BLaER1 treated with 17β-estradiol and CSF1 and Interleukin-3, amounts not matched to agents 10 nM and 100 nM (cell line): ENCODE results near the gene NQO1.

ENCODE experiments used
- H3K27ac ChIP-seq, 11 experiments: shearing (Covaris generic); formaldehyde crosslinking; 2 replicates each; pipeline ENCODE4 v1.8.1; 2022
- H3K27me3 ChIP-seq, 11 experiments: shearing (Covaris generic); formaldehyde crosslinking; 2 replicates each; pipeline ENCODE4 v1.8.1; 2022
- H3K36me3 ChIP-seq, 11 experiments: shearing (Covaris generic); formaldehyde crosslinking; 2 replicates each; pipeline ENCODE4 v1.8.1; 2022
- H3K4me1 ChIP-seq, 10 experiments: shearing (Covaris generic); formaldehyde crosslinking; 2 replicates each; pipeline ENCODE4 v1.8.1; 2022
- H3K4me2 ChIP-seq, 11 experiments: shearing (Covaris generic); formaldehyde crosslinking; 2 replicates each; pipeline ENCODE4 v1.8.1; 2022
- H3K4me3 ChIP-seq, 10 experiments: shearing (Covaris generic); formaldehyde crosslinking; 2 replicates each; pipeline ENCODE4 v1.8.1; 2022
- H3K9ac ChIP-seq, 11 experiments: shearing (Covaris generic); formaldehyde crosslinking; 2 replicates each; pipeline ENCODE4 v1.8.1; 2022
- H3K9me3 ChIP-seq, 11 experiments: shearing (Covaris generic); formaldehyde crosslinking; replicated peaks in 1 of 11; 2 replicates each; pipeline ENCODE4 v1.8.1; 2022
- H4K20me1 ChIP-seq, 11 experiments: shearing (Covaris generic); formaldehyde crosslinking; 2 replicates each; pipeline ENCODE4 v1.8.1; 2022
- Cebpa-rat ChIP-seq, 11 experiments: shearing (Covaris generic); IDR thresholded peaks; 2 replicates each; pipeline ENCODE4 v1.8.1; 2022

The NQO1 gene

GRCh38 chr16:69726313-69727060, at the start of gene NQO1:
TSS of gene NQO1 (minus strand) at chr16:69726560. CDS start at chr16:69726439, 121 bp downstream.
- Histone ChIP-seq H4K20me1 (no peaks in the 10 kb centered on the region; a peak in 1 of 22 replicates), H3K9me3 (no peaks in the 10 kb centered on the region), H3K4me1 (peaks cover 31 to 55% (median 45%) of the 10 kb centered on the region in 10 experiments), H3K36me3 (0 out of 22 replicates have a peak, but pooled peaks cover 0 to 3% (median 0%) of the 10 kb centered on the region in 11 experiments), H3K9ac (peak within 1 kb of the TSS; percentile 68 to 90 (median 82)), H3K4me3 (peak within 1 kb of the TSS; percentile 56 to 77 (median 64)), H3K4me2 (peak within 1 kb of the TSS; percentile 76 to 96 (median 86)), H3K27ac (peak within 1 kb of the TSS; percentile 48 to 98 (median 90)), H3K27me3 (no peaks in the 10 kb centered on the region)
- no peak for TF ChIP-seq Cebpa-rat (IDR thresholded peaks at IDR 0.05)

GRCh38 chr16:69775563-69775962, 49.2 kb upstream of the NQO1 start:
- no peak for TF ChIP-seq Cebpa-rat (IDR thresholded peaks at IDR 0.05)

GRCh38 chr16:69773260-69773947, 47.0 kb upstream of the NQO1 start:
- H3K27ac ChIP-seq, result no peak overlapping the region
- no peak overlapping the region for H3K4me3 ChIP-seq
- H3K4me2 ChIP-seq, result peak overlapping the region in 4 of 11 experiments; percentile 24 to 35 (median 26); a peak in 5 of 22 replicates
- H3K4me1 ChIP-seq, result peaks cover 0 to 35% (median 15%) of the 10 kb centered on the region in 10 experiments; a peak in 13 of 20 replicates
- H3K9me3 ChIP-seq, result peaks cover 28 to 40% (median 30%) of the 10 kb centered on the region in 11 experiments
- TF ChIP-seq Cebpa-rat (IDR thresholded peaks at IDR 0.05), result no peak
- peaks cover 25 to 74% (median 47%) of the 10 kb centered on the region in 11 experiments; a peak in 20 of 22 replicates for H4K20me1 ChIP-seq
- no peaks in the 10 kb centered on the region for H3K27me3 ChIP-seq
- H3K36me3 ChIP-seq, result peaks cover 28 to 62% (median 36%) of the 10 kb centered on the region in 11 experiments
- no peak overlapping the region for H3K9ac ChIP-seq

More at GRCh38 chr16:69775563-69775962, 49.2 kb upstream of the NQO1 start:
- Histone ChIP-seq H3K9ac (no peak overlapping the region), H3K9me3 (peaks cover 28 to 40% (median 30%) of the 10 kb centered on the region in 11 experiments), H3K27me3 (no peaks in the 10 kb centered on the region), H4K20me1 (peaks cover 14 to 73% (median 28%) of the 10 kb centered on the region in 11 experiments; a peak in 19 of 22 replicates), H3K4me1 (peaks cover 0 to 31% (median 12%) of the 10 kb centered on the region in 10 experiments; a peak in 13 of 20 replicates), H3K27ac (no peak overlapping the region), H3K4me2 (no peak overlapping the region), H3K4me3 (no peak overlapping the region), H3K36me3 (peaks cover 32 to 71% (median 43%) of the 10 kb centered on the region in 11 experiments)

- Histone ChIP-seq H3K4me1 (peaks cover 0 to 35% (median 15%) of the 10 kb centered on the region in 10 experiments; a peak in 14 of 20 replicates), H3K4me3 (no peak overlapping the region), H4K20me1 (peaks cover 25 to 84% (median 61%) of the 10 kb centered on the region in 11 experiments; a peak in 20 of 22 replicates), H3K9me3 (peaks cover 26 to 39% (median 28%) of the 10 kb centered on the region in 11 experiments), H3K4me2 (peak overlapping the region in 1 of 11 experiments; percentile 37; a peak in 1 of 22 replicates), H3K36me3 (peaks cover 22 to 51% (median 29%) of the 10 kb centered on the region in 11 experiments), H3K27me3 (no peaks in the 10 kb centered on the region), H3K27ac (no peak overlapping the region), H3K9ac (no peak overlapping the region)
- TF ChIP-seq Cebpa-rat (IDR thresholded peaks at IDR 0.05), result no peak
Measured at GRCh38 chr16:69771651-69771967, 45.2 kb upstream of the NQO1 start.

- TF ChIP-seq Cebpa-rat (IDR thresholded peaks at IDR 0.05), result no peak
- Histone ChIP-seq H4K20me1 (peaks cover 25 to 99% (median 77%) of the 10 kb centered on the region in 11 experiments; a peak in 20 of 22 replicates), H3K9ac (no peak overlapping the region), H3K27me3 (no peaks in the 10 kb centered on the region), H3K36me3 (peaks cover 4 to 45% (median 15%) of the 10 kb centered on the region in 11 experiments; a peak in 19 of 22 replicates), H3K4me1 (peaks cover 0 to 48% (median 20%) of the 10 kb centered on the region in 10 experiments; a peak in 14 of 20 replicates), H3K4me3 (no peak overlapping the region), H3K9me3 (peaks cover 4 to 17% (median 6%) of the 10 kb centered on the region in 11 experiments; a peak in 19 of 22 replicates), H3K4me2 (no peak overlapping the region), H3K27ac (no peak overlapping the region)
Measured at GRCh38 chr16:69769404-69769803, 43.0 kb upstream of the NQO1 start.

- no peak overlapping the region for H3K4me3 ChIP-seq
- H3K4me2 ChIP-seq, result no peak overlapping the region
- peaks cover 25 to 100% (median 77%) of the 10 kb centered on the region in 11 experiments; a peak in 20 of 22 replicates for H4K20me1 ChIP-seq
- H3K9me3 ChIP-seq, result peaks cover 0 to 9% (median 0%) of the 10 kb centered on the region in 11 experiments; a peak in 5 of 22 replicates
- peaks cover 0 to 37% (median 11%) of the 10 kb centered on the region in 11 experiments; a peak in 14 of 22 replicates for H3K36me3 ChIP-seq
- no peak for TF ChIP-seq Cebpa-rat (IDR thresholded peaks at IDR 0.05)
- peaks cover 1 to 55% (median 24%) of the 10 kb centered on the region in 10 experiments; a peak in 19 of 20 replicates for H3K4me1 ChIP-seq
- no peak overlapping the region for H3K9ac ChIP-seq
- no peak overlapping the region for H3K27ac ChIP-seq
- no peaks in the 10 kb centered on the region for H3K27me3 ChIP-seq
Measured at GRCh38 chr16:69768666-69769065, 42.3 kb upstream of the NQO1 start.

- TF ChIP-seq Cebpa-rat (IDR thresholded peaks at IDR 0.05), result no peak
- H3K4me1 ChIP-seq, result peaks cover 9 to 49% (median 29%) of the 10 kb centered on the region in 10 experiments; a peak in 19 of 20 replicates
Measured at GRCh38 chr16:69767459-69768229, 41.3 kb upstream of the NQO1 start.

GRCh38 chr16:69763599-69763942, 37.2 kb upstream of the NQO1 start:
- Histone ChIP-seq H3K9ac (peak overlapping the region; percentile 83 to 95 (median 91); a peak in 21 of 22 replicates), H3K27me3 (no peaks in the 10 kb centered on the region), H4K20me1 (peaks cover 1 to 52% (median 33%) of the 10 kb centered on the region in 11 experiments; a peak in 15 of 22 replicates), H3K9me3 (no peaks in the 10 kb centered on the region), H3K4me2 (peak overlapping the region; percentile 73 to 95 (median 82)), H3K4me3 (peak overlapping the region; percentile 81 to 99 (median 88); a peak in 18 of 20 replicates), H3K27ac (peak overlapping the region in 9 of 11 experiments; percentile 83 to 94 (median 88); a peak in 15 of 22 replicates), H3K4me1 (peaks cover 17 to 31% (median 25%) of the 10 kb centered on the region in 10 experiments), H3K36me3 (peaks cover 0 to 20% (median 11%) of the 10 kb centered on the region in 11 experiments; a peak in 13 of 22 replicates)
- no peak for TF ChIP-seq Cebpa-rat (IDR thresholded peaks at IDR 0.05)

More at GRCh38 chr16:69767459-69768229, 41.3 kb upstream of the NQO1 start:
- Histone ChIP-seq H3K4me3 (no peak overlapping the region), H4K20me1 (peaks cover 25 to 93% (median 74%) of the 10 kb centered on the region in 11 experiments; a peak in 20 of 22 replicates), H3K27ac (no peak overlapping the region), H3K4me2 (no peak overlapping the region), H3K27me3 (no peaks in the 10 kb centered on the region), H3K9ac (no peak overlapping the region), H3K9me3 (no peaks in the 10 kb centered on the region), H3K36me3 (peaks cover 0 to 27% (median 11%) of the 10 kb centered on the region in 11 experiments; a peak in 13 of 22 replicates)
